ENCODE measurements around the gene NDUFS1. TPM values are rescaled to one million over a fixed set of nuclear protein-coding genes. Genes with fewer than 3 reads are reported as not detected.

NDUFS1 gene
- total RNA-seq, 1 experiment from 2014 or later, result 102 TPM

- no peak overlapping the region for H3K4me3 Mint-ChIP-seq
- peaks cover 7 to 8% of the 10 kb centered on the region in 2 experiments; a peak in 3 of 5 replicates for H3K9me3 Mint-ChIP-seq
These were observed 16.9 kb upstream of the NDUFS1 start for GRCh38 chr2:206176121-206176520.

More at GRCh38 chr2:206176121-206176520, 16.9 kb upstream of the NDUFS1 start:
- H2AK5ac ChIP-seq (ENCODE audit: insufficient read length, low read length), result no peak overlapping the region
- Mint-ChIP-seq H3K27me3 (ENCODE audit: low read depth) (no peaks in the 10 kb centered on the region), H3K36me3 (ENCODE audit: insufficient read depth in 1 of 3, low read depth in 3 of 3) (peaks cover 0 to 3% (median 0%) of the 10 kb centered on the region in 3 experiments; a peak in 2 of 7 replicates), H3K27ac (no peak overlapping the region), H3K4me1 (0 out of 4 replicates have a peak, but pooled peaks cover 0 to 2% of the 10 kb centered on the region in 2 experiments)
- H3K27ac ChIP-seq (ENCODE audit: insufficient read length, low read depth, low read length), result no peak overlapping the region
- H3K18ac ChIP-seq (ENCODE audit: insufficient read length, low read depth, low read length), result no peak overlapping the region
- H4K5ac ChIP-seq (ENCODE audit: insufficient read length, low read depth, low read length), result no peak overlapping the region
- H3K4me2 ChIP-seq (ENCODE audit: insufficient read depth, insufficient read length, low read length), result no peak overlapping the region
- no peak overlapping the region for H2BK120ac ChIP-seq (ENCODE audit: low read depth, low read length, poor library complexity, severe bottlenecking)
- H3K27me3 ChIP-seq (ENCODE audit: insufficient read depth, low read length), result no peaks in the 10 kb centered on the region
- no peak overlapping the region for H2BK5ac ChIP-seq (ENCODE audit: insufficient read length, low read length)
- H2BK12ac ChIP-seq (ENCODE audit: insufficient read length, low read depth, low read length), result no peak overlapping the region
- H4K8ac ChIP-seq (replicated peaks; ENCODE audit: insufficient read length, low read depth, low read length), result no peak overlapping the region
- H3K23me2 ChIP-seq (ENCODE audit: insufficient read length, low read depth, low read length, poor library complexity, severe bottlenecking), result no peaks in the 10 kb centered on the region
- H2AFZ ChIP-seq (ENCODE audit: low read length), result no peak overlapping the region
- H3K4ac ChIP-seq (ENCODE audit: low read depth, low read length), result no peak overlapping the region
- no peak overlapping the region for H4K91ac ChIP-seq (ENCODE audit: insufficient read length, low read depth, low read length)
- no peaks in the 10 kb centered on the region for H3K4me1 ChIP-seq (ENCODE audit: insufficient read depth, low read length)
- TF ChIP-seq, protein P1, sequence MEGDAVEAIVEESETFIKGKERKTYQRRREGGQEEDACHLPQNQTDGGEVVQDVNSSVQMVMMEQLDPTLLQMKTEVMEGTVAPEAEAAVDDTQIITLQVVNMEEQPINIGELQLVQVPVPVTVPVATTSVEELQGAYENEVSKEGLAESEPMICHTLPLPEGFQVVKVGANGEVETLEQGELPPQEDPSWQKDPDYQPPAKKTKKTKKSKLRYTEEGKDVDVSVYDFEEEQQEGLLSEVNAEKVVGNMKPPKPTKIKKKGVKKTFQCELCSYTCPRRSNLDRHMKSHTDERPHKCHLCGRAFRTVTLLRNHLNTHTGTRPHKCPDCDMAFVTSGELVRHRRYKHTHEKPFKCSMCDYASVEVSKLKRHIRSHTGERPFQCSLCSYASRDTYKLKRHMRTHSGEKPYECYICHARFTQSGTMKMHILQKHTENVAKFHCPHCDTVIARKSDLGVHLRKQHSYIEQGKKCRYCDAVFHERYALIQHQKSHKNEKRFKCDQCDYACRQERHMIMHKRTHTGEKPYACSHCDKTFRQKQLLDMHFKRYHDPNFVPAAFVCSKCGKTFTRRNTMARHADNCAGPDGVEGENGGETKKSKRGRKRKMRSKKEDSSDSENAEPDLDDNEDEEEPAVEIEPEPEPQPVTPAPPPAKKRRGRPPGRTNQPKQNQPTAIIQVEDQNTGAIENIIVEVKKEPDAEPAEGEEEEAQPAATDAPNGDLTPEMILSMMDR (conservative IDR thresholded peaks at IDR 0.05), result no peak
- H3T11ph ChIP-seq (ENCODE audit: low read length), result no peak overlapping the region
- no peak overlapping the region for H3K9ac ChIP-seq (ENCODE audit: extremely low read depth, insufficient read length, low read length)
- no peak overlapping the region for H3K14ac ChIP-seq (ENCODE audit: insufficient read depth, low read length)
- no peak overlapping the region for H2BK20ac ChIP-seq (ENCODE audit: low read depth, low read length, poor library complexity, severe bottlenecking)
- no peak overlapping the region for H3K56ac ChIP-seq (ENCODE audit: insufficient read length, low read depth, low read length)
- H3K9me3 ChIP-seq (ENCODE audit: control insufficient read depth, low read depth, low read length), result no peaks in the 10 kb centered on the region
- WGBS (ENCODE audit: extremely low coverage, insufficient read length, low lambda C conversion rate), result no CpG with 5 or more reads among the region's 2 CpGs
- no peak overlapping the region for H3K23ac ChIP-seq (ENCODE audit: insufficient read length, low read depth, low read length)
- no peaks in the 10 kb centered on the region for H4K20me1 ChIP-seq (ENCODE audit: control insufficient read depth, insufficient read depth, insufficient read length)
- DNase-seq, result no peak
- H3K79me1 ChIP-seq (ENCODE audit: insufficient read depth, low read depth, low read length, poor library complexity, severe bottlenecking), result no peaks in the 10 kb centered on the region
- no peak overlapping the region for H2BK15ac ChIP-seq (ENCODE audit: low read depth, low read length)
- no peaks in the 10 kb centered on the region for H3K79me2 ChIP-seq (ENCODE audit: insufficient read depth, low read length)
